Thoracic aorta (tissue), 2 donors: ENCODE measurements around the gene RUFY3. TPM values are rescaled to one million over a fixed set of nuclear protein-coding genes. Genes with fewer than 3 reads are reported as not detected.

ENCODE experiments used
- ATAC-seq: fragments of 150-250 bp; one replicate; pipeline ENCODE4 v1.8.0; 2017; ENCODE audit warnings: low read depth; ENCODE audit not compliant: insufficient number of reproducible peaks, low FRiP score
- DNase-seq: peaks from one replicate; pipeline ENCODE4 v3.0.0-alpha.2; 2020; ENCODE audit warnings: low spot score
- H3K27ac ChIP-seq, 2 donors: fragments of 200-600 bp; sonication (generic); 1 replicate in 1 of 2; 2 replicates in 1 of 2; pipeline ENCODE4 v1.5.1; 2016; ENCODE audit warnings: mild to moderate bottlenecking in 2 of 2, moderate library complexity in 2 of 2
- H3K27me3 ChIP-seq: fragments of 200-600 bp; sonication (generic); replicated peaks from 2 replicates; pipeline ENCODE4 v1.6.0; 2016; ENCODE audit warnings: mild to moderate bottlenecking; ENCODE audit not compliant: insufficient read depth
- H3K36me3 ChIP-seq: fragments of 200-600 bp; sonication (generic); one replicate; pipeline ENCODE4 v1.5.1; 2016
- H3K4me1 ChIP-seq, 2 donors: fragments of 200-600 bp; sonication (generic); 1 replicate in 1 of 2; 2 replicates in 1 of 2; pipeline versions ENCODE4 v1.5.1 to v1.6.0; 2016; ENCODE audit warnings: low read depth in 2 of 2, mild to moderate bottlenecking in 1 of 2; ENCODE audit not compliant: control insufficient read depth in 1 of 2
- H3K4me3 ChIP-seq: fragments of 200-600 bp; sonication (generic); 2 replicates; pipeline ENCODE4 v1.5.1; 2016; ENCODE audit warnings: mild to moderate bottlenecking
- H3K9me3 ChIP-seq: fragments of 200-600 bp; sonication (generic); 2 replicates; pipeline ENCODE4 v1.5.1; 2016
- total RNA-seq, 2 donors: library from RNA; depleted of rRNA; stranded (reverse); fragments of >200 nt; gene quantifications; one replicate each; pipeline versions ENCODE4 v1.1.0 to v1.2.3, GENCODE V29; 2016
- TF ChIP-seq, protein P1 (sequence below): fragments of 200-600 bp; sonication (generic); IDR thresholded peaks from one replicate; pipeline ENCODE4 v1.5.1; 2019; ENCODE audit warnings: antibody characterized with exemption

Gene RUFY3
- total RNA-seq, 2 donors from 2014 or later, result 72.7 to 100.0 TPM

DNA sequence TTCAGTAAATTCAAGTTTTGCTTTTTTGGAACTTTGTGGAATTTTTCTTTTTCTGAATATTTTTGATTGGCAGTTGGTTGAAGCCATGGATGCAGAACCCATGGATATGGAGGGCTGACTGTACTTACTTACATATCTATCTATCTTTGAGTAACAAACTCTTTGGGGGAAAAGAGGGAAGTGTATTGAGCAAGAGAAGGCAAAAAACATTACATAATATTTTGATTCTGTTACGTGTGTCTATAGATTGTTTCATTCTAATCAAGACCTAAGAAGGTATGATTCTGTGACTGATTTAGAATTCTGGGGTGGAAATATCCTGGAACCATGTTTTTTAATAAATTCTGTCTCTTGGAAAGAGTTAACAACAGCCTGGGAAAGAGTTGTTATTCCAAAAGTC is 86.4 kb downstream of the RUFY3 start:
- TF ChIP-seq, protein P1, sequence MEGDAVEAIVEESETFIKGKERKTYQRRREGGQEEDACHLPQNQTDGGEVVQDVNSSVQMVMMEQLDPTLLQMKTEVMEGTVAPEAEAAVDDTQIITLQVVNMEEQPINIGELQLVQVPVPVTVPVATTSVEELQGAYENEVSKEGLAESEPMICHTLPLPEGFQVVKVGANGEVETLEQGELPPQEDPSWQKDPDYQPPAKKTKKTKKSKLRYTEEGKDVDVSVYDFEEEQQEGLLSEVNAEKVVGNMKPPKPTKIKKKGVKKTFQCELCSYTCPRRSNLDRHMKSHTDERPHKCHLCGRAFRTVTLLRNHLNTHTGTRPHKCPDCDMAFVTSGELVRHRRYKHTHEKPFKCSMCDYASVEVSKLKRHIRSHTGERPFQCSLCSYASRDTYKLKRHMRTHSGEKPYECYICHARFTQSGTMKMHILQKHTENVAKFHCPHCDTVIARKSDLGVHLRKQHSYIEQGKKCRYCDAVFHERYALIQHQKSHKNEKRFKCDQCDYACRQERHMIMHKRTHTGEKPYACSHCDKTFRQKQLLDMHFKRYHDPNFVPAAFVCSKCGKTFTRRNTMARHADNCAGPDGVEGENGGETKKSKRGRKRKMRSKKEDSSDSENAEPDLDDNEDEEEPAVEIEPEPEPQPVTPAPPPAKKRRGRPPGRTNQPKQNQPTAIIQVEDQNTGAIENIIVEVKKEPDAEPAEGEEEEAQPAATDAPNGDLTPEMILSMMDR, result no peak
- DNase-seq, result no peak
- no peak overlapping the region for H3K27ac ChIP-seq
- peaks cover 8% of the 10 kb centered on the region for H3K36me3 ChIP-seq
- H3K4me1 ChIP-seq, result no peaks in the 10 kb centered on the region
- no peaks in the 10 kb centered on the region for H3K27me3 ChIP-seq
- no peak for ATAC-seq
- H3K9me3 ChIP-seq, result no peaks in the 10 kb centered on the region
- H3K4me3 ChIP-seq, result no peak overlapping the region

DNA sequence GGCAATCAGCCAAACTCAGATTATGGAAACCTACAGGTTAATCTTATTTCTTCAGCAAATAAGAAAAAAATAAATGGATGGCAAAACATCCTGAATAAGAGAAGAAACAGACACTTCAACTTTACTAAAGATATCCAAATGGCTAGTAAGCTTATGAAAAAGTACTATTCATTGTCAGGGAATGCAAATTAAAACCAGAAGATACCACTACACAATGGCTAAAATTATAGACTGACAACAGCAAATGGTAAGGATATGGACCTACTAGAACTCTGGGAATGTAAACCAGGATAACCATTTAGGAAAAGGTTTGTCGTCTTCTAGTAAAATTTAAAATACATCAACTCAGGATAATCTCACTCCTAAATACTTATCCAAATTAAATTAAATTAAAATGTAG is 93.6 kb downstream of the RUFY3 start:
- no peak for DNase-seq
- TF ChIP-seq, protein P1, result no peak
- Histone ChIP-seq H3K4me3 (no peak overlapping the region), H3K9me3 (no peaks in the 10 kb centered on the region), H3K27ac (no peak overlapping the region), H3K27me3 (no peaks in the 10 kb centered on the region), H3K4me1 (no peaks in the 10 kb centered on the region), H3K36me3 (peaks cover 14% of the 10 kb centered on the region)
- no peak for ATAC-seq

DNA sequence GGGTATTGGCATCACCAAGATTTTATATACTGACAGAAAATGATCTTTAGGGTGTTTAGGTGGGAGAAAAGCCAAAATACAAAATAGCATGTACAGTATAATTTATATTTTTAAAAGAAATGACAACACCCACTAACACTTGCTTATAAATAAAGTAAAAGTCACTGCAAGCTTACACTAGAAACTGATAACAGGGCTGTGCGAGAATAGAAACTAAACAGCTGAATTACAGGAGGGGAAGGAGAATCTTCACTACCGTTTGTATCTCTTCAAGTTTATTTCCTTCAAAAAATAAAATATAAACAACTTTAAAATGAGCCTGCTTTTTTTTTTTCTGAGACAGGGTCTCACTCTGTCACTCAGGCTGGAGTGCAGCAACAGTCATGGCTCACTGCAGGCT is 95.1 kb downstream of the RUFY3 start:
- DNase-seq (no peak), ATAC-seq (no peak)
- Histone ChIP-seq H3K4me3 (no peak overlapping the region), H3K4me1 (no peaks in the 10 kb centered on the region), H3K36me3 (peaks cover 18% of the 10 kb centered on the region), H3K9me3 (no peaks in the 10 kb centered on the region), H3K27ac (no peak overlapping the region), H3K27me3 (no peaks in the 10 kb centered on the region)
- TF ChIP-seq, protein P1, result no peak

DNA sequence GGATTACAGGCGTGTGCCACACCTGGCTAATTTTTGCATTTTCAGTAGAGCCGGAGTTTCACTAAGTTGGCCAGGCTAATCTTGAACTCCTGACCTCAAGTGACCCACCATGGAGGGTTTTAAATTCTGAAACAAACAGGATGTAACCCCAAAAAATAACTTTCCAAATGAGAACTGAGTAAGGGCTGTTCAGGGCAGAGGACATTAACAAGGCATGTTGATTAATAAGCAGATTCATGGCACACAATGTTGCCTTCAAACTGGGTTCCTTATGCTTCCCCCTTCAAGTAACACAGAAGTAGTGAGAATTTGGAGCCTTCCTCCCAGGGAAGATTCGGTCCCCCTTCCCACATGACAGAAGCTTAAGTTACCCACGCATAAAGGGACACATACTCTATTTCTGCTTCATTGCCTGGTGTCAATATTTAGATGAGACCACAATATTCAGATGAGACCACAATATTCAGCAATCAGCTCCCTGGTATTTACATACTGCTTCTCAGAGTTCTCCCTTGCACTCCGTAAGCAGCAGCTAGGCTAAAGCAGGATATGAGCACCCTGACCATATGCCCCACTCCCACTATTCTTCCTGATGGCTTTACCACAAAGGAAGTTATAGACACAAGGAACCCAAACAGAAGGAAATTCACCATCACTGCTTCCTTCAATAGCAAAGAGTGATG is 96.5 kb downstream of the RUFY3 start:
- no peak for DNase-seq
- ATAC-seq, result no peak
- no peak overlapping the region for H3K4me3 ChIP-seq
- H3K9me3 ChIP-seq, result no peaks in the 10 kb centered on the region
- H3K36me3 ChIP-seq, result peaks cover 18% of the 10 kb centered on the region
- H3K27me3 ChIP-seq, result no peaks in the 10 kb centered on the region
- no peak overlapping the region for H3K27ac ChIP-seq
- TF ChIP-seq, protein P1, result no peak
- H3K4me1 ChIP-seq, result no peaks in the 10 kb centered on the region

DNA sequence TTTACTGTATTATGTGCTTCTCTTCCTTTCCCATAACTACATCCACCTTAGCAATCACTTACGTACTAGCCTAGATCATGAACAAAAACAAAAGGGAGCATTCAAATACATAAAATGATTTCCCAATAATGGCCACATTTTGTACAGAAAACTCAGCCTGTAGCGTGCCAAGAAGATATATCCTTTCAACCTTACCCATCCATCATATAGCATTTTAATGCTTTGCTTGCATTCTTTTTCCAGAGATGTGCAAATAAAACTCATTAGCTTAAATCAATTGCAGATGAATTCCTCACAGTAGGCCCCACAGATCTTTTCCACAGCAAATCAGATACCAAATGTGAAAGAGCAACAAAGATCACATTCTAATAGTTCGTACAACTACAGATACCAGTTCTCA is 97.2 kb downstream of the RUFY3 start:
- ATAC-seq, result no peak
- no peak for DNase-seq
- peaks cover 18% of the 10 kb centered on the region for H3K36me3 ChIP-seq
- H3K27me3 ChIP-seq, result no peaks in the 10 kb centered on the region
- H3K4me3 ChIP-seq, result no peak overlapping the region
- H3K4me1 ChIP-seq, result no peaks in the 10 kb centered on the region
- TF ChIP-seq, protein P1, result no peak
- no peaks in the 10 kb centered on the region for H3K9me3 ChIP-seq
- no peak overlapping the region for H3K27ac ChIP-seq
